NCI-H1092 treated with DMSO at 0.1 percent for 48 hours (cell line): ENCODE measurements around the gene LIPH.
"Not testable (repeated sequence)": the region's sequence is repeated elsewhere in the genome, so short reads cannot be mapped to it uniquely, and the experiment has no call there.

Source experiments
- DNase-seq: peaks from one replicate; lab custom pipeline; 2025; lab: John Stamatoyannopoulos, UW

LIPH gene

GRCh38 chr3:185488465-185488864, 63.9 kb downstream of the LIPH start:
- DNase-seq, result peak; percentile 13

DNA sequence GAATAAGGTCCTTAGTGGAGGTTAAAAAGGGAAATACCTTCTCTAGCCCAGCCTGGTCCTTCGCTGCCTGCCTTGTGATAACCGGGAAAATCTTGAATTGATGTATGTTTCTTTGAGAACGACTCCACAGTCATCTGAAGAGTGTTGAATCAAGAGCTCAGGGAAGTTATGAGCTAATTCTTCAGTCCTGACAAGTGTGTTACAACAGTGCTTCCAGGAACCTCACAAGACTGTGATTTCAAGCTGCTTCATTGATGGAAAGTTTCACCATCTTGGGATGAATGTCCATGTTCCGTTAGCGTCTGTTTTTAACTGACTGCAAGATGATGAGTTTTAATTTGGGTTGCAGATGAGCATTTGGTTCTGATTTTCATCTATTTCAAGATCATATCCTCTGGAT, 66.0 kb downstream of the LIPH start:
- no peak for DNase-seq

DNA sequence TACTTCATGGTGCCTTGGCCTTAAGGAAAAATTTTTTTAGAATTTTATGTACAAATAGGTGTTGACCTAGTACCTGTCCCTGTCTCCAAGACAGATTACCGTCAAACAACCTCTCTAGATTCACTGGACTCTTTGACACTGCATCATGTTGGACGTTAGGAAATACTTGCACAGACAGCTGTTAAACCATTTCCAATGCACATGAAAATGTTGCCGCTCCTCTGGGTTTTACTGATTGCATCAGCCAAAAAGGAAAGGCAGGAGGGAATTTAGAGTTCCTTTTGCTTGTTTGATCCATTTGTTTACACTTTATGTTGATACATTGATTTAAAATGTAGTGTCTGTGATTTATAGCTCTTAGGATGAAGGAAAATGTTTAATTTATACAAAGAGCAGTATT, 68.1 kb downstream of the LIPH start:
- DNase-seq, result no peak

DNA sequence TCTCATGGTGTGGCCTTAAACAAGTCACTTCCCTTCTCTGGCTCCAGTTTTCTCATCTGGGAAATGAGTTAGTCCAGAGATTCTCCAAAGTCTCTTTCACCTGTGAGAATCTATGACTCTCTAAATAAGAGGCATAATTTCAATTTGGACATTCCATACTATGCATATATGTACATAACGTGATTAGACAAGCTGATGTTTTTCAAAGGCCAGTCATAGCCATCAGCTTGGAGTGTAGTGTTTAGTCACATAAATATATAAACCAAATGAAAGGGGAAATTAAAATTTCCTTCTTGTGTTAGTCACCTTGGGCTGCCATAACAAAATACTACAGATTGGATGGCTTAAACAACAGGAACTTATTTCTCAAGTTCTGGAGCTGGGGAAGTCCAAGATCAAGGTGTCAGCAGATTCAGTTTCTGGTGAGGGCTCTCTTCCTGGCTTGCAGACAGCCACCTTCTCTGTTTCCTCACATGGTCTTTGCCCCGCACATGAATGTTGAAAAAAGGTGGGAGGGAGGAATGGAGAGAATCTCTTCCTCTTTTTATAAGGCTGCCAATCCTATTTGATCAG, 72.9 kb downstream of the LIPH start:
- DNase-seq, result no peak

DNA sequence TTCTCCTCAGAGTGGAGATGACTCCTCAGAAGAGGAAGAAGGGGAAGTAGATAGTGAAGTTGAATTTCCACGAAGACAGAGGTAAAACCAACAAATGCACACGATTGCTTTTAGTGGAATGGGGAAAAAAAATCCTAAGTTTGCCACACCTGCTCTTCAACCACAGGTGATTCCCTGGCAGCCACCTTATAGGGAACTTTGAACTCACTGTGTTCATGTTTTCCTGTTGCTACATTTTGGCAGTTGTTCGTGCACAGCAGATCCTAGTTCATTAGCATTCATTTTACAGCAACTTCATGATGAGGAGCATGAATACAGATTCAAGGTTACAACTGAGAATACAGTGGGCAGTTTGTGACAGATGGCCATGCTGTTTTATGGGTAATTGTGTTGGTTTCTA, 75.1 kb downstream of the LIPH start:
- DNase-seq, result no peak

DNA sequence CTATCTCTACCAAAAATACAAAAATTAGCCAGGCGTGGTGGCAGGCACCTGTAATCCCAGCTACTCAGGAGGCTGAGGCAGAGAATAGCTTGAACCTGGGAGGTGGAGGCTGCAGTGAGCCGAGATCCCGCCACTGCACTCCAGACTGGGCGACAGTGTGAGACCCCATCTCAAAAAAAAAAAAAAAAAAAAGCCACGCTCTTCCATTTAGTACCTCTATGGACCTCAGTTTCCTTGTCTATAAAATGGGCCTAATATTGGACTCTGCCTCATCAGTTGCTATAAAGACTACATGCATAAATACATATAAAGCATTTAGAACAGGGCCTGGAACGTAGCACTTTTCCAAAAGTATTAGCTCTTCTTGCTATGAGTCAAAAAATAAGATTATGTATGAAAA, 77.5 kb downstream of the LIPH start:
- not testable (repeated sequence) for DNase-seq

- no peak for DNase-seq
Observed at GRCh38 chr3:185473290-185473815, 79.0 kb downstream of the LIPH start.

- no peak for DNase-seq
Observed at GRCh38 chr3:185470323-185470722, 82.1 kb downstream of the LIPH start.

GRCh38 chr3:185469542-185469941, 82.8 kb downstream of the LIPH start:
- no peak for DNase-seq

GRCh38 chr3:185466123-185466522, 86.3 kb downstream of the LIPH start:
- DNase-seq, result not testable (repeated sequence)

DNA sequence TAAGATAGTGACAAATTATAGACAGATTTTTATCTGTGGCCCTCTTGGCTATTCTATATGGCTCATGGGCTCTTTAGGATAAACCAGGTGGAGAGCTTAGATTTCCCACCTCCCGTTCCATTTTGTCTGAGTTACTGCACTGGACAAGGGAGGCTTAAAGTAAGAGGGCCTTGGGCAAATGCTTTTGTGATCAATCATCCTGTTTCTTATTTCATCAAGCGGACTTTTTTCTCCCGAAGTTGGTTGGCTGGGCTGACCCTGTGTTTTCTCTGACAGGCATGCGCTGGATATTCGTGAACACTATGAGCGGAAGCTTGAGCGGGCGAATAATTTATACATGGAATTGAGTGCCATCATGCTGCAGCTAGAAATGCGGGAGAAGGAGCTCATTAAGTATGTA, 86.9 kb downstream of the LIPH start:
- DNase-seq, result no peak

- no peak for DNase-seq
Observed at GRCh38 chr3:185460719-185461350, 91.6 kb downstream of the LIPH start.

DNA sequence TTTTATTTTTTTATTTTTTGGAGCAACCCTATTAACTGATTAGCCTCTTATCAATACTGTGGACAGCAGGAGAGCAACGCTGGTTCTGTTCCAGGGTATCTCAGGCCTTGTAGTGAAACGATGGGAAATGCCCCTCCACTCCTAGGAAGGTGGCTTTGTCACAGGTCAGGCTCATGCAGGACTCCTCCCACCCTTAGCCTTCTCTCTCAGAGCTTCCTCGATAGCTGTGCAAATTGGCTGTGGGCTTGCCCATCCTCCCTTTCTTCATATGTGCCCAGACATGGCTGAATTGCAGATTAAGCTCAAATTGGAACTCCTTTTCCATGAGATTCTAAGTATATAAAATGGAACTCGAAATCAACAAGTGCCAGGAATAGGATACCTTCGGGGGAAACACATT, 92.1 kb downstream of the LIPH start:
- DNase-seq, result no peak

DNA sequence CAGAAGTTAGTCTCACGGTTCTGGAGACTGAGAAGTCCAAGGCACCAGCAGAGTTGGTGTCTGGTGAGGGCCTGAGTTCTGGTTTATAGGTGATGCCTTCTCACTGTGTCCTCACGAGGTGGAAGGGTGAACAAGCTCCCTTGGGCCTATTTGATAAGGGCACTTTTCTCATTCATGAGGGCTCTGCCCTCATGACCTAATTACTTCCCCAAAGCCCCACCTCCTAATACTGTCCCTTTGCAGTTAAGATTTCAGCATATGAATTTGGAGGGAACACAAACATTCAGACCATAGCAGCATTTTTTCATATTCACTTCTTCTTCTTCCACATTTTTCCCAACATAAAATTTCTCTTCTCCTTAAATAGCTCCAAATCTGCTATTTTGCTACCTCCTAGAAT, 95.0 kb downstream of the LIPH start:
- DNase-seq, result no peak
